ENCODE data around the gene MSMB. TPM values are rescaled to one million over a fixed set of nuclear protein-coding genes. Genes with fewer than 3 reads are reported as not detected.
"Not testable (repeated sequence)": the region's sequence is repeated elsewhere in the genome, so short reads cannot be mapped to it uniquely, and the experiment has no call there.

The MSMB gene
- polyA plus RNA-seq, 1 donor (not counting 4 experiments of a cell fraction or from before 2014, with no cell fraction given) = not detected

DNA sequence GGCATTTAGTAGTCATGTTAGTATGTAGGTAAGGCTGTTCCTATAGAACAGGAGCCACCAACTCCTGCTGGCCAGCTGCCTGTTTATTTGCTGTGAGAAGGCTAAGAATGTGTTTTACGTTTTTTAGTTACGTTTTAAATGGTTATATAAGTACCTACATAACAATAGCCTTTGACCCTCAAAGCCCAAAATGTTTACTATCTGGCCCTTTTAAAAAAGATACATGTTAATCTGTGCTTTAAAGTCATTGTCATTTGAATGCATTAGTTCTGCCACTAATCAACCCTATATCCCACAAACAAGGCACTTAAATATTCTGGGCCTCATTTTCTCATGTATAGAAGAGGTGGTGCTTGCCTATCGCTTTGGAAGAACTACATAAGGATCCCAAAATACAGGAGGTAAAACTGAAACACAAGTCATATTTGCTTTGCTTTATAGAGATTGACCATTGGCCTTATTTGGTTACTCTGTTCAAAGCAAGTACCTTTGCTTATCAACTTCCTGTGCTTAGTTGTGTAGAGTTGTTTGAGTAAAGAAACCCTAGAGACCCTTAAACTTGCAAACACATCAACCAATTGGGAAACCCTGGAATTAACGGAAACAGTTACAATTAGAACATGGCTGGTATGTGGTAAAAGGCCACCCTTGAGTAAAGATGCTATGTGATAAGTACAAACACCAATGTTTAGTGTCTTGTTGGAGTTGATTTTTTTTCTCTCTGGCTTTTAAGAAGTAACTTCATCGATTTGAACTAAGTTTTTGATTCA is 47.9 kb downstream of the MSMB start:
- dilution Hi-C loops (cut with MboI; ENCODE audit: extremely low pct_ligation_motif_present, low sequenced_read_pairs) = no loop called here
- Histone ChIP-seq H3K79me2 (ENCODE audit: control insufficient read depth, insufficient read depth, low read length) (peaks cover 4% of the 10 kb centered on the region), H3K4me1 (ENCODE audit: control insufficient read depth, extremely low read depth, insufficient read depth, low read length) (no peaks in the 10 kb centered on the region), H3K4me2 (ENCODE audit: control insufficient read depth, extremely low read depth, insufficient read depth, low read depth, low read length) (no peak overlapping the region), H4K20me1 (ENCODE audit: control insufficient read depth, extremely low read depth, insufficient read depth, low read length) (no peaks in the 10 kb centered on the region), H3K27me3 (ENCODE audit: control insufficient read depth, extremely low read depth, insufficient read depth, low read length) (no peaks in the 10 kb centered on the region), H3K27ac (ENCODE audit: control insufficient read depth, insufficient read depth, low read length) (no peak overlapping the region), H2AFZ (ENCODE audit: control insufficient read depth, low read length) (no peak overlapping the region), H3K9me1 (ENCODE audit: control insufficient read depth, extremely low read depth, insufficient read depth, low read length) (no peaks in the 10 kb centered on the region), H3K9me3 (ENCODE audit: control insufficient read depth, low read depth, low read length) (no peaks in the 10 kb centered on the region), H3K4me3 (ENCODE audit: control insufficient read depth in 2 of 3, extremely low read depth in 1 of 3, insufficient read depth in 2 of 3, low read depth in 1 of 3, low read length in 3 of 3) (no peak overlapping the region), H3K36me3 (ENCODE audit: control insufficient read depth in 2 of 2, extremely low read depth in 1 of 2, insufficient read depth in 2 of 2, low read length in 2 of 2) (peaks cover 3 to 8% of the 10 kb centered on the region in 2 experiments), H3K9ac (ENCODE audit: control insufficient read depth, extremely low read depth, insufficient read depth, low read length) (no peak overlapping the region)
- DNase-seq (ENCODE audit: low read depth, low spot score) (no peak), FAIRE-seq (no peak)
- no peak for TF ChIP-seq EZH2 (IDR thresholded peaks at IDR 0.05; ENCODE audit: low read length)

DNA sequence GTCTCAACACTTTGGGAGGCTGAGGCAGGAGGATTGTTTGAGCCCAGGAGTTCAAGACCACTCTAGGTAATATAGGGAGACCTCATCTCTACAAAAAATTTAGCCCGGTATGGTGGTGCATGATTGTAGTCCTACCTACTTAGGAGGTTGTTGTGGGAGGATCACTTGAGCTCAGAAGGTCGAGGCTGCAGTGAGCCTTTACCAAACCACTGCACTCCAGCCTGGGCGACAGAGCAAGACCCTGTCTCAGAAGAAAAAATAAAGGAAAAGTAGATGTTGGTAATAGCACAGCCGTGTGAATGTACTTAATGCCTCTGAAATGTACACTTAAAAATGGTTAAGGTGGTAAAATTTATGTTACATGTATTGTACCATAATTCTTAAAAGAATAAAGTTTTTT is 48.5 kb downstream of the MSMB start:
- Histone ChIP-seq H4K20me1 (ENCODE audit: control insufficient read depth, extremely low read depth, insufficient read depth, low read length) (no peaks in the 10 kb centered on the region), H3K79me2 (ENCODE audit: control insufficient read depth, insufficient read depth, low read length) (peaks cover 4% of the 10 kb centered on the region), H3K4me2 (ENCODE audit: control insufficient read depth, extremely low read depth, insufficient read depth, low read depth, low read length) (no peak overlapping the region), H2AFZ (ENCODE audit: control insufficient read depth, low read length) (no peak overlapping the region), H3K4me1 (ENCODE audit: control insufficient read depth, extremely low read depth, insufficient read depth, low read length) (no peaks in the 10 kb centered on the region), H3K27me3 (ENCODE audit: control insufficient read depth, extremely low read depth, insufficient read depth, low read length) (no peaks in the 10 kb centered on the region), H3K36me3 (ENCODE audit: control insufficient read depth in 2 of 2, extremely low read depth in 1 of 2, insufficient read depth in 2 of 2, low read length in 2 of 2) (peaks cover 0 to 7% of the 10 kb centered on the region in 2 experiments), H3K9ac (ENCODE audit: control insufficient read depth, extremely low read depth, insufficient read depth, low read length) (no peak overlapping the region), H3K9me1 (ENCODE audit: control insufficient read depth, extremely low read depth, insufficient read depth, low read length) (no peaks in the 10 kb centered on the region), H3K4me3 (ENCODE audit: control insufficient read depth in 2 of 3, extremely low read depth in 1 of 3, insufficient read depth in 2 of 3, low read depth in 1 of 3, low read length in 3 of 3) (no peak overlapping the region), H3K27ac (ENCODE audit: control insufficient read depth, insufficient read depth, low read length) (no peak overlapping the region), H3K9me3 (ENCODE audit: control insufficient read depth, low read depth, low read length) (no peaks in the 10 kb centered on the region)
- TF ChIP-seq CTCF (optimal IDR thresholded peaks at IDR 0.05 in 1 of 3, IDR thresholded peaks at IDR 0.05 in 1 of 3, conservative IDR thresholded peaks at IDR 0.05 in 1 of 3; ENCODE audit: extremely low read depth in 1 of 3, insufficient read depth in 2 of 3, low read length in 3 of 3) (no peak), EZH2 (IDR thresholded peaks at IDR 0.05; ENCODE audit: low read length) (no peak)
- dilution Hi-C loops (cut with MboI; ENCODE audit: extremely low pct_ligation_motif_present, low sequenced_read_pairs) = no loop called here
- DNase-seq (ENCODE audit: low read depth, low spot score) (no peak), FAIRE-seq (no peak)

- FAIRE-seq; H3K36me3 ChIP-seq (ENCODE audit: control insufficient read depth in 2 of 2, extremely low read depth in 1 of 2, insufficient read depth in 2 of 2, low read length in 2 of 2); H3K4me2 ChIP-seq (ENCODE audit: control insufficient read depth, extremely low read depth, insufficient read depth, low read depth, low read length); H3K9ac ChIP-seq (ENCODE audit: control insufficient read depth, extremely low read depth, insufficient read depth, low read length); H3K4me1 ChIP-seq (ENCODE audit: control insufficient read depth, extremely low read depth, insufficient read depth, low read length); H3K79me2 ChIP-seq (ENCODE audit: control insufficient read depth, insufficient read depth, low read length); H2AFZ ChIP-seq (ENCODE audit: control insufficient read depth, low read length); dilution Hi-C loops (cut with MboI; ENCODE audit: extremely low pct_ligation_motif_present, low sequenced_read_pairs); H3K27ac ChIP-seq (ENCODE audit: control insufficient read depth, insufficient read depth, low read length); DNase-seq (ENCODE audit: low read depth, low spot score); H3K9me3 ChIP-seq (ENCODE audit: control insufficient read depth, low read depth, low read length); H3K4me3 ChIP-seq (ENCODE audit: control insufficient read depth in 2 of 3, extremely low read depth in 1 of 3, insufficient read depth in 2 of 3, low read depth in 1 of 3, low read length in 3 of 3); H3K27me3 ChIP-seq (ENCODE audit: control insufficient read depth, extremely low read depth, insufficient read depth, low read length); H3K9me1 ChIP-seq (ENCODE audit: control insufficient read depth, extremely low read depth, insufficient read depth, low read length); H4K20me1 ChIP-seq (ENCODE audit: control insufficient read depth, extremely low read depth, insufficient read depth, low read length): not testable (repeated sequence)
These were observed 60.5 kb downstream of the MSMB start for GRCh38 chr10:45985590-45985989.

DNA sequence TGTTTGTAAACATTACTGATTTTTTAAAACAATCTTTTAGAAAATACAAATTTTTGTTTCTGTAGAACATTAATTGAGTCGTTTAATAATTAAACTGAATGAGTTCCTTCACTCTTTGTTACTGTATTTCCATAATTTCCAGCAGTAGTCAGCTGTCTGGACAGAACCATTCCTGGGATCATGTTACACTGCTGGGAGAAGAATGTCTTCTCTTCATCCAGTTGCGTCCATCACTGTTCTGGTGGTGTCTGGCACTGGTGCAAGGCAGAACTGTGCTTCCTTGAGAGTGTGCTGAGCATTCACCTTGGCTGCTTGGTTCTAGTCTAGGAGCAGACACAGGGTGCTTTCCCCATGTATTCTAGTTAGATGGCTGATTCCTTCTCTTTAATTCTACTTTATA is 61.6 kb downstream of the MSMB start:
- H3K9me1 ChIP-seq (ENCODE audit: control insufficient read depth, extremely low read depth, insufficient read depth, low read length); H3K79me2 ChIP-seq (ENCODE audit: control insufficient read depth, insufficient read depth, low read length); H3K4me3 ChIP-seq (ENCODE audit: control insufficient read depth in 2 of 3, extremely low read depth in 1 of 3, insufficient read depth in 2 of 3, low read depth in 1 of 3, low read length in 3 of 3); FAIRE-seq; H2AFZ ChIP-seq (ENCODE audit: control insufficient read depth, low read length); H3K4me1 ChIP-seq (ENCODE audit: control insufficient read depth, extremely low read depth, insufficient read depth, low read length); H3K4me2 ChIP-seq (ENCODE audit: control insufficient read depth, extremely low read depth, insufficient read depth, low read depth, low read length); DNase-seq (ENCODE audit: low read depth, low spot score); H3K27me3 ChIP-seq (ENCODE audit: control insufficient read depth, extremely low read depth, insufficient read depth, low read length); H3K27ac ChIP-seq (ENCODE audit: control insufficient read depth, insufficient read depth, low read length); H3K36me3 ChIP-seq (ENCODE audit: control insufficient read depth in 2 of 2, extremely low read depth in 1 of 2, insufficient read depth in 2 of 2, low read length in 2 of 2); H4K20me1 ChIP-seq (ENCODE audit: control insufficient read depth, extremely low read depth, insufficient read depth, low read length); H3K9me3 ChIP-seq (ENCODE audit: control insufficient read depth, low read depth, low read length); H3K9ac ChIP-seq (ENCODE audit: control insufficient read depth, extremely low read depth, insufficient read depth, low read length); dilution Hi-C loops (cut with MboI; ENCODE audit: extremely low pct_ligation_motif_present, low sequenced_read_pairs): not testable (repeated sequence)
